Middle frontal gyrus (tissue), 1 donor: Measurements from ENCODE around the gene FLNA.
"Not testable (repeated sequence)": the region's sequence is repeated elsewhere in the genome, so short reads cannot be mapped to it uniquely, and the experiment has no call there.

Experiments used
- DNase-seq: peaks from one replicate; pipeline ENCODE4 v3.0.0-alpha.2; 2015; ENCODE audit warnings: low spot score; ENCODE audit errors: extremely low spot score

Gene FLNA

GRCh38 chrX:154307202-154307601, 67.2 kb downstream of the FLNA start:
- DNase-seq: no peak

- no peak for DNase-seq
Measured at GRCh38 chrX:154305541-154306205, 68.8 kb downstream of the FLNA start.

- DNase-seq: no peak
Measured at GRCh38 chrX:154304846-154305245, 69.6 kb downstream of the FLNA start.

- no peak for DNase-seq
Measured at GRCh38 chrX:154303476-154303875, 71.0 kb downstream of the FLNA start.

- DNase-seq: not testable (repeated sequence)
Measured at GRCh38 chrX:154302998-154303397, 71.4 kb downstream of the FLNA start.

GRCh38 chrX:154300816-154301215, 73.6 kb downstream of the FLNA start:
- no peak for DNase-seq
